Keratinocyte (primary cell): ENCODE results near the gene CBX3. TPM values are rescaled to one million over a fixed set of nuclear protein-coding genes. Genes with fewer than 3 reads are reported as not detected.

Source experiments
- DNase-seq: peaks from one replicate; pipeline ENCODE4 v3.0.0-alpha.2; 2011; ENCODE audit warnings: low read depth, missing footprints, low spot score
- FAIRE-seq: peaks from 2 replicates; lab custom pipeline; 2011; peaks lifted over from hg19 to GRCh38; lab: Jason Lieb, UNC
- H2AFZ ChIP-seq: 2 replicates; pipeline ENCODE4 v1.6.0; 2012; ENCODE audit warnings: low read length, control low read depth, inconsistent platforms; ENCODE audit not compliant: control insufficient read depth
- H3K27ac ChIP-seq: 2 replicates; pipeline ENCODE4 v1.5.1; 2011; ENCODE audit warnings: low read length; ENCODE audit not compliant: control insufficient read depth, insufficient read depth
- H3K27me3 ChIP-seq: 3 replicates; pipeline ENCODE4 v1.6.0; 2011; ENCODE audit warnings: low read length; ENCODE audit not compliant: control insufficient read depth, insufficient read depth; ENCODE audit errors: extremely low read depth
- H3K36me3 ChIP-seq, 2 experiments: 2 replicates in 1 of 2; 3 replicates in 1 of 2; pipeline ENCODE4 v1.5.1; 2011; ENCODE audit warnings: low read length in 2 of 2, mild to moderate bottlenecking in 1 of 2; ENCODE audit not compliant: control insufficient read depth in 2 of 2, insufficient read depth in 2 of 2; ENCODE audit errors: extremely low read depth in 1 of 2
- H3K4me1 ChIP-seq: 3 replicates; pipeline ENCODE4 v1.5.1; 2011; ENCODE audit warnings: low read length; ENCODE audit not compliant: control insufficient read depth, insufficient read depth; ENCODE audit errors: extremely low read depth
- H3K4me2 ChIP-seq: 3 replicates; pipeline ENCODE4 v1.6.0; 2011; ENCODE audit warnings: low read depth, low read length; ENCODE audit not compliant: control insufficient read depth, insufficient read depth; ENCODE audit errors: extremely low read depth
- H3K4me3 ChIP-seq, 3 experiments: fragments of 200-600 bp in 1 of 3; sonication (generic) in 1 of 3; 2 replicates in 2 of 3; 3 replicates in 1 of 3; pipeline ENCODE4 v1.5.1; 2011 to 2016; ENCODE audit warnings: low read length in 3 of 3, mild to moderate bottlenecking in 3 of 3, control low read depth in 2 of 3, inconsistent platforms in 1 of 3, low read depth in 1 of 3, mixed read lengths in 1 of 3, mixed run types in 1 of 3, moderate library complexity in 1 of 3; ENCODE audit not compliant: control insufficient read depth in 2 of 3, insufficient read depth in 2 of 3; ENCODE audit errors: extremely low read depth in 1 of 3
- H3K79me2 ChIP-seq: 2 replicates; pipeline ENCODE4 v1.6.0; 2012; ENCODE audit warnings: low read length; ENCODE audit not compliant: control insufficient read depth, insufficient read depth
- H3K9ac ChIP-seq: 3 replicates; pipeline ENCODE4 v1.6.0; 2011; ENCODE audit warnings: low read length; ENCODE audit not compliant: control insufficient read depth, insufficient read depth; ENCODE audit errors: extremely low read depth
- H3K9me1 ChIP-seq: 3 replicates; pipeline ENCODE4 v1.6.0; 2011; ENCODE audit warnings: low read length; ENCODE audit not compliant: control insufficient read depth, insufficient read depth; ENCODE audit errors: extremely low read depth
- H3K9me3 ChIP-seq: 2 replicates; pipeline ENCODE4 v1.5.1; 2012; ENCODE audit warnings: low read depth, low read length; ENCODE audit not compliant: control insufficient read depth
- H4K20me1 ChIP-seq: 3 replicates; pipeline ENCODE4 v1.6.0; 2011; ENCODE audit warnings: low read length; ENCODE audit not compliant: control insufficient read depth, insufficient read depth; ENCODE audit errors: extremely low read depth
- EZH2 ChIP-seq: IDR thresholded peaks from one replicate; pipeline ENCODE4 v1.6.1; 2012; ENCODE audit warnings: inconsistent platforms, mild to moderate bottlenecking, low read length, moderate library complexity
- dilution Hi-C: fragments of 300-500 bp; cut with MboI; formaldehyde crosslinking; loops from one replicate; pipeline ENCODE4 v1.7.0; 2020; ENCODE audit warnings: low sequenced_read_pairs; ENCODE audit not compliant: extremely low pct_ligation_motif_present
- polyA plus RNA-seq, 5 experiments: library from polyadenylated mRNA; depleted of rRNA in 3 of 5; stranded (reverse) in 3 of 5; stranded (forward) in 1 of 5; unstranded in 1 of 5; fragments of >200 nt; gene quantifications; 1 replicate in 1 of 5; 2 replicates in 3 of 5; 3 replicates in 1 of 5; pipeline versions ENCODE4 v1.2.1 to v1.2.3, GENCODE V29; 2011 to 2012; ENCODE audit warnings: missing spikeins in 2 of 5, low read depth in 1 of 5, low replicate concordance in 1 of 5
- TF ChIP-seq, protein P1 (sequence below), 3 experiments: IDR thresholded peaks in 1 of 3; conservative IDR thresholded peaks in 1 of 3; optimal IDR thresholded peaks in 1 of 3; 2 replicates in 2 of 3; 3 replicates in 1 of 3; pipeline versions ENCODE3 to v1.5.1; 2011; ENCODE audit warnings: low read length in 3 of 3, mild to moderate bottlenecking in 3 of 3, moderate library complexity in 2 of 3, control low read depth in 1 of 3, inconsistent platforms in 1 of 3; ENCODE audit not compliant: insufficient read depth in 2 of 3; ENCODE audit errors: extremely low read depth in 1 of 3

Gene CBX3
- polyA plus RNA-seq, 1 donor (not counting 4 experiments of a cell fraction or from before 2014, with no cell fraction given), result 161 TPM

DNA sequence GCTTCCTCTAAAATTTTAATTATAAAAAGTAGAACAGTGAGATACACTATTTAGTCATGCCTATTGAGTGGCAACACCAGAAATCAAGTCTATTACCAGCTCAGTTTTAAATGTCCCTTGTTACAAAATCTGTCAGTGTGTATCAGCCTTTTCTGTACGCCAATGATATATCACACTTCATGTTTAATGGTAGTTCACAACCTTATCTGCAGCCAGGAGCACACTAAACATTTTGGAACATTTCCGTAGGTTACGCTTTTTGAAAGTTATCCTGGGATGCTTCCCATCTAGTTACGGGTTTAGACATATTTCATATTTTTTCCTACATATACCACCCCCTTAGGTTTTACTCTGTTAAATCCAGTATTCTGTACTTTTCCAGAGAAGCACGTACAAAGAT lies 6.4 kb upstream of the CBX3 start:
- Histone ChIP-seq H3K27me3 (no peaks in the 10 kb centered on the region), H3K27ac (no peak overlapping the region), H3K9ac (no peak overlapping the region), H3K9me3 (no peaks in the 10 kb centered on the region), H3K4me2 (no peak overlapping the region), H3K79me2 (peaks cover 89% of the 10 kb centered on the region), H3K9me1 (no peaks in the 10 kb centered on the region), H4K20me1 (peaks cover 55% of the 10 kb centered on the region), H3K4me1 (peaks cover 17% of the 10 kb centered on the region), H2AFZ (no peak overlapping the region), H3K36me3 (peaks cover 26 to 69% of the 10 kb centered on the region in 2 experiments), H3K4me3 (no peak overlapping the region)
- TF ChIP-seq, protein P1, sequence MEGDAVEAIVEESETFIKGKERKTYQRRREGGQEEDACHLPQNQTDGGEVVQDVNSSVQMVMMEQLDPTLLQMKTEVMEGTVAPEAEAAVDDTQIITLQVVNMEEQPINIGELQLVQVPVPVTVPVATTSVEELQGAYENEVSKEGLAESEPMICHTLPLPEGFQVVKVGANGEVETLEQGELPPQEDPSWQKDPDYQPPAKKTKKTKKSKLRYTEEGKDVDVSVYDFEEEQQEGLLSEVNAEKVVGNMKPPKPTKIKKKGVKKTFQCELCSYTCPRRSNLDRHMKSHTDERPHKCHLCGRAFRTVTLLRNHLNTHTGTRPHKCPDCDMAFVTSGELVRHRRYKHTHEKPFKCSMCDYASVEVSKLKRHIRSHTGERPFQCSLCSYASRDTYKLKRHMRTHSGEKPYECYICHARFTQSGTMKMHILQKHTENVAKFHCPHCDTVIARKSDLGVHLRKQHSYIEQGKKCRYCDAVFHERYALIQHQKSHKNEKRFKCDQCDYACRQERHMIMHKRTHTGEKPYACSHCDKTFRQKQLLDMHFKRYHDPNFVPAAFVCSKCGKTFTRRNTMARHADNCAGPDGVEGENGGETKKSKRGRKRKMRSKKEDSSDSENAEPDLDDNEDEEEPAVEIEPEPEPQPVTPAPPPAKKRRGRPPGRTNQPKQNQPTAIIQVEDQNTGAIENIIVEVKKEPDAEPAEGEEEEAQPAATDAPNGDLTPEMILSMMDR (optimal IDR thresholded peaks at IDR 0.05 in 1 of 3, IDR thresholded peaks at IDR 0.05 in 1 of 3, conservative IDR thresholded peaks at IDR 0.05 in 1 of 3; ENCODE audit: extremely low read depth in 1 of 3, insufficient read depth in 2 of 3, low read length in 3 of 3), result no peak
- TF ChIP-seq EZH2, result no peak
- dilution Hi-C loops, result no loop called here
- no peak for DNase-seq
- no peak for FAIRE-seq

DNA sequence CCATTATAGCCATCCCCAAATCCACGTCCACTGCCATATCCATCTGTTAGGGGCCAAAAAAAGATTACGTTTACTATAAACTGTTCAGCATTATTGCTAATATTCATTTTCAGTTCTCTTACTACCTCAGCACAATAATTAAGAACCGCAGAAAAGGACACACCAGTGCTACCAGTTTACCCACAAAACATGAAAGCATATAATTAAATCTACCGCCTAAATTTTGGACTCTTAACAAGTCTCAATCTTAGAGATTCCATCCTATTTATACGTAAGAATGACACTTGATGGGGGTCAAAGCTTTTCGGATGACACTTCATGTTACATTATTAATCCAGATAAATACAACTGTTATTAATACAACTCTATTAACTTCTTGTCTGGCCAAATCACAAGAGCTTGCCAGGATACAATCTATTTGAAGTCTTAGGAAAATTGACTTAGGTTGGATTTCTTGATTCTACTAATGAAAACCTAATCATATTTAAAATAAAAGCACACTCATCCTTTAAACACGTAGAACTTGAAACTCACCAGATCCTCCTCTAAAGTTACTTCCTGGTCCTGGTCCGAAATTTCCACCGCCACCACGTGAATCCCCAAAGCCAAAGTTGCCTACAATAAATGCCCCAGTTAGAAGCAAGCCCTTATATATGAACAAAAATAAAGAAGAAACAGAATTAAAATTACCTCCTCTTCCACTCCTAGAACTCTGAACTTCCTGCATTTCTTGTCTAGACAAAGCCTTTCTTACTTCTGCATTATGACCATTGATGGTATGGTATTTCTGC lies 5.5 kb upstream of the CBX3 start:
- Histone ChIP-seq H3K9me1 (no peaks in the 10 kb centered on the region), H3K4me3 (peak overlapping the region in 2 of 3 experiments; percentile 85 to 93), H4K20me1 (peaks cover 55% of the 10 kb centered on the region), H3K27me3 (no peaks in the 10 kb centered on the region), H3K79me2 (peaks cover 91% of the 10 kb centered on the region), H3K27ac (peak overlapping the region; percentile 28), H3K36me3 (peaks cover 26 to 63% of the 10 kb centered on the region in 2 experiments), H3K4me2 (peak overlapping the region; percentile 62), H2AFZ (no peak overlapping the region), H3K9ac (peak overlapping the region; percentile 40), H3K4me1 (peaks cover 17% of the 10 kb centered on the region), H3K9me3 (no peaks in the 10 kb centered on the region)
- dilution Hi-C loops, result no loop called here
- DNase-seq (no peak), FAIRE-seq (no peak)
- TF ChIP-seq, protein P1 (optimal IDR thresholded peaks at IDR 0.05 in 1 of 3, IDR thresholded peaks at IDR 0.05 in 1 of 3, conservative IDR thresholded peaks at IDR 0.05 in 1 of 3; ENCODE audit: extremely low read depth in 1 of 3, insufficient read depth in 2 of 3, low read length in 3 of 3), result no peak
- TF ChIP-seq EZH2, result no peak
